Adrenal gland (tissue), 12 donors: ENCODE measurements around the gene CMC1. TPM values are rescaled to one million over a fixed set of nuclear protein-coding genes. Genes with fewer than 3 reads are reported as not detected.

ENCODE experiments used
- DNase-seq, 7 donors: peaks; one replicate each; pipeline ENCODE4 v3.0.0-alpha.2; 2019 to 2020
- H3K27ac ChIP-seq, 5 donors: fragments of 200-600 bp; sonication (generic) in 4 of 5; 1 replicate in 3 of 5; 2 replicates in 2 of 5; pipeline versions ENCODE4 v1.5.1 to v1.8.0; 2016 to 2020; ENCODE audit warnings: mild to moderate bottlenecking in 1 of 5
- H3K27me3 ChIP-seq: fragments of 200-600 bp; 2 replicates; pipeline ENCODE4 v1.8.0; 2021
- H3K36me3 ChIP-seq, 2 donors: fragments of 200-600 bp; replicated peaks in 1 of 2; 1 replicate in 1 of 2; 2 replicates in 1 of 2; pipeline versions ENCODE4 v1.5.1 to v1.8.0; 2018 to 2022
- H3K4me1 ChIP-seq, 2 donors: fragments of 200-600 bp; replicated peaks in 1 of 2; 1 replicate in 1 of 2; 2 replicates in 1 of 2; pipeline versions ENCODE4 v1.5.1 to v1.8.0; 2018 to 2021
- H3K4me3 ChIP-seq, 4 donors: fragments of 200-600 bp; sonication (generic) in 3 of 4; one replicate each; pipeline ENCODE4 v1.5.1; 2016 to 2018
- H3K9me3 ChIP-seq, 3 donors: fragments of 200-600 bp; sonication (generic) in 1 of 3; replicated peaks in 1 of 3; 1 replicate in 2 of 3; 2 replicates in 1 of 3; pipeline versions ENCODE4 v1.5.1 to v1.8.0; 2016 to 2021
- POLR2A ChIP-seq, 2 donors: fragments of 450-650 bp; IDR thresholded peaks; one replicate each; pipeline ENCODE4 v1.6.1; 2017; ENCODE audit warnings: antibody characterized with exemption in 2 of 2, mild to moderate bottlenecking in 2 of 2, moderate library complexity in 1 of 2
- WGBS, 4 donors: extraction: QIAGEN DNeasy Blood & Tissue Kit in 2 of 4; methylation state at CpG; one replicate each; pipeline versions ENCODE4 v1.1.5 to v1.1.7; 2013 to 2017; 5-methylcytosine and 5-hydroxymethylcytosine counted together
- intact Hi-C, 2 donors: fragments of 100-400 bp; cut with DNase I; formaldehyde crosslinking; loops; one replicate each; pipeline versions ENCODE4 v1.14.1 to v1.15.0; 2022 to 2023
- polyA plus RNA-seq, 3 donors: library from polyadenylated mRNA; stranded (reverse); fragments of 200-250 nt in 2 of 3; fragments of 350-450 nt in 1 of 3; fragmentation: Illumina TruSeq in 1 of 3; extraction: RNeasy Lipid Tissue Mini Kit (QIAGEN cat#74804) in 1 of 3; gene quantifications; one replicate each; pipeline ENCODE4 v1.2.3, GENCODE V29; 2013 to 2014
- total RNA-seq, 9 donors: library from RNA; depleted of rRNA in 4 of 9; stranded (reverse); fragments of >200 nt in 4 of 9; fragments of 120-200 nt in 1 of 9; fragmentation: NEBNext Ultra II Directional in 1 of 9; extraction: Animal tissue kit (Norgen Biotek cat#: 25700) in 1 of 9; gene quantifications; one replicate each; pipeline versions ENCODE4 v1.1.0 to v1.2.4, GENCODE V29; 2013 to 2023
- TF ChIP-seq, protein P1 (sequence below), 6 experiments: fragments of 450-650 bp in 4 of 6; fragments of 200-600 bp in 2 of 6; sonication (generic) in 1 of 6; IDR thresholded peaks; 1 replicate in 5 of 6; 2 replicates in 1 of 6; pipeline versions ENCODE4 v1.5.1 to v1.8.0; 2016 to 2021; ENCODE audit warnings: antibody characterized with exemption in 6 of 6, mild to moderate bottlenecking in 2 of 6, moderate library complexity in 1 of 6
- donor health status: healthy with polysubstance abuse.
- donor health status: Bipolar disorder and iron deficiency.
- donor health status: DM: yes; HTN: yes; CAD: no.
- donor health status: DM: no; HTN: no; CAD: no.
- donor health status: DM: no; HTN: no; CAD: no.
- donor health status: DM: yes; HTN: yes; CAD: no.

The CMC1 gene
- total and polyA plus RNA-seq, 12 donors = 6.7 to 32.8 (median 19.9) TPM

DNA sequence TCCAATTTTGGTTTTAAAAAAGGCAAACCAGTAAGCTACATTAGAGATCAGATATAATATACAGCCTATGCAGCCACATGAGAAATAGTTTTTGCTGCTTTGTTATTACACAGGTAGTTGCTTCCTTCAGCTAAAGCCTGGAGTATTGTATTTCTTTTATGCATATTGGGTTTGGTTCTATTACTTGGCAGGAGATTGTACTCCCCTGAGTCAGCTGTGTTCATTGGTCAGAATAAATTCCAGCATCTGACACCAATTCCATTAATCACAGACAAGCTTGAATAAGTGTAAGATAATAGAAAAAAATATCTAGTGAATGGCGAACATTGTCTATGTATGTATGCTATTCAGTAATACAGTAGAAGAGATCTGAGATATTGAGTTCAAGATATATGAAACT is 81.0 kb downstream of the CMC1 start:
- peaks cover 0 to 4% (median 0%) of the 10 kb centered on the region in 3 donors for H3K9me3 ChIP-seq
- H3K36me3 ChIP-seq = peaks cover 0 to 17% of the 10 kb centered on the region in 2 donors
- WGBS, 4 donors = 67 to 86% (median 84%) methylated on average over 1 of the region's 1 CpG
- no peak overlapping the region for H3K4me3 ChIP-seq
- H3K4me1 ChIP-seq = peaks cover 0 to 7% of the 10 kb centered on the region in 2 donors
- intact Hi-C loops = no loop called here
- no peak overlapping the region for H3K27ac ChIP-seq
- TF ChIP-seq POLR2A (IDR thresholded peaks at IDR 0.05) = no peak
- TF ChIP-seq, protein P1, sequence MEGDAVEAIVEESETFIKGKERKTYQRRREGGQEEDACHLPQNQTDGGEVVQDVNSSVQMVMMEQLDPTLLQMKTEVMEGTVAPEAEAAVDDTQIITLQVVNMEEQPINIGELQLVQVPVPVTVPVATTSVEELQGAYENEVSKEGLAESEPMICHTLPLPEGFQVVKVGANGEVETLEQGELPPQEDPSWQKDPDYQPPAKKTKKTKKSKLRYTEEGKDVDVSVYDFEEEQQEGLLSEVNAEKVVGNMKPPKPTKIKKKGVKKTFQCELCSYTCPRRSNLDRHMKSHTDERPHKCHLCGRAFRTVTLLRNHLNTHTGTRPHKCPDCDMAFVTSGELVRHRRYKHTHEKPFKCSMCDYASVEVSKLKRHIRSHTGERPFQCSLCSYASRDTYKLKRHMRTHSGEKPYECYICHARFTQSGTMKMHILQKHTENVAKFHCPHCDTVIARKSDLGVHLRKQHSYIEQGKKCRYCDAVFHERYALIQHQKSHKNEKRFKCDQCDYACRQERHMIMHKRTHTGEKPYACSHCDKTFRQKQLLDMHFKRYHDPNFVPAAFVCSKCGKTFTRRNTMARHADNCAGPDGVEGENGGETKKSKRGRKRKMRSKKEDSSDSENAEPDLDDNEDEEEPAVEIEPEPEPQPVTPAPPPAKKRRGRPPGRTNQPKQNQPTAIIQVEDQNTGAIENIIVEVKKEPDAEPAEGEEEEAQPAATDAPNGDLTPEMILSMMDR (IDR thresholded peaks at IDR 0.05) = no peak
- no peaks in the 10 kb centered on the region for H3K27me3 ChIP-seq
- DNase-seq = no peak

DNA sequence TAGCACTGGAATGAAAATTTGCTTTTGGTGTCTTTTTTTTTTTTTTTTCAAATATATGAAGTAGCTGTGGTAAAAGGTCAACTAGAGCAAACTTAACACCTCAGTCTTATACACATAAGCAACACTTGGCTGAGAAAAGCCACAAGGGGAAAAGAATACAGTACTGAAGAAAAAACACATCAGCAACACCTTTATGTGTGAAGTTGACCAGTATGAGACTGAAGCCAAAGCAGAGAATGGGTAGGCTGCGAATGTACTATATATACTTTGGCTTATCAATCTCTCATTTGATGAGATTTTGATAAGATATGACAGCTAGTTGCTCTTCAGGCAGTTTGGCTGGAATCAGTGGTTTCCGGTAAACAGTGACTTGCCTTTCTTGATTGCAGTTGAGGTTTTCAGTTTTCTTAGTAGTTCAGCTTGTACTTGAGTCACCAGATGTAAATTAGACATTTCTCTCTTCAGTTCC is 85.1 kb downstream of the CMC1 start:
- WGBS, 4 donors = 56 to 71% (median 61%) methylated on average over 2 of the region's 2 CpGs
- TF ChIP-seq, protein P1 (IDR thresholded peaks at IDR 0.05) = no peak
- TF ChIP-seq POLR2A (IDR thresholded peaks at IDR 0.05) = no peak
- intact Hi-C loops = loop anchor here in 1 of 2 donors (5.0 kb wide), 1 partner anchor 614 kb away; no protein-coding TSS in a partner anchor
- Histone ChIP-seq H3K36me3 (peaks cover 0 to 17% of the 10 kb centered on the region in 2 donors), H3K9me3 (peaks cover 0 to 4% (median 0%) of the 10 kb centered on the region in 3 donors), H3K27ac (no peak overlapping the region), H3K27me3 (no peaks in the 10 kb centered on the region), H3K4me1 (peaks cover 0 to 7% of the 10 kb centered on the region in 2 donors), H3K4me3 (no peak overlapping the region)
- DNase-seq = no peak

DNA sequence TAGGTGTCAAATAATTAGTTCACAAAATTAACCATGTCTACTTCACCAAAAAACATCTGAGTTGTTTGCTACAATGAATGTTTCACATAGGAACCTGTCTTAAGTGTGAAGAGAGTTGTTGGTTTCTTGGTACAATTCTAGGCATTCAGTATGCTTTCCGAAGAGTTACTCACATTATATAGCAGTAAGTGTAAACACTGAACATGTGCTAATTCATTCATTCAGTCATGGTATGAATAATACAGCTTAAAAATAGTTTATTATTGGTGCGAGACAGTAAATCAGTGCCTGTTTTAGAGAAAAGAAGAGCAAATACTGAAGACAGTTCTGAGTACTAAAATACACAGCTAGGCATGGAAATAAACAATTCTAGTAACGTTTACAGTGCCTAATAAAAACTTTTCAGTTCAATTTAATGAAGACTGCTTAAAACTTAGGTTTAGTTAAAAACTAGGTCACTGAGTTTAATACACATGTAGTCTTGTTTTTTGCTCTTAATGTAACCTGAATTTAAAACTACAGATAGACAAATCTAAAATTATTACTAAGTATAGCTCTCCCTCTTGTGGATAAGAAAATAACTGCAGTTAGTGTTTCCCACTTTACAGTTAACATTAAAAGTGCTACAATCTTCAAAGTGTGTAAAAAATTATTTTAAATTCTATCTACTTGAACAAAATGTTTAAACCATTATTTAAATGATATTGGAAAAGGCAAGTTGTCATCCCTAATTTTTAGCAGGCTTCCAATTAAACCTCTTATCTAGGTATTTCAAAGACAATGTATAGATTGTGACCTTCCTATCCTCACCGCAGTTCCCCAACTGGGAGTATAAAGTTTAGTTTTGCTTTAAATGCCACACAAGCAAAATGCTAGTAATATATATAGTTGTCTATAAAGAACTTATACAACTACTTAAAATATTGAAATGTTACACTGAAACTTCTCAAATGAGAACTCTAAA is 87.1 kb downstream of the CMC1 start:
- intact Hi-C loops = loop anchor here in 1 of 2 donors (5.0 kb wide), 1 partner anchor 616 kb away; no protein-coding TSS in a partner anchor
- H3K4me3 ChIP-seq = no peak overlapping the region
- peaks cover 0 to 19% of the 10 kb centered on the region in 2 donors for H3K36me3 ChIP-seq
- H3K4me1 ChIP-seq = no peaks in the 10 kb centered on the region
- H3K9me3 ChIP-seq = peaks cover 0 to 4% (median 0%) of the 10 kb centered on the region in 3 donors
- no peaks in the 10 kb centered on the region for H3K27me3 ChIP-seq
- DNase-seq = no peak
- 79 to 88% (median 81%) methylated on average over 4 of the region's 4 CpGs for WGBS, 4 donors
- no peak overlapping the region for H3K27ac ChIP-seq
- TF ChIP-seq POLR2A (IDR thresholded peaks at IDR 0.05) = no peak
- TF ChIP-seq, protein P1 (IDR thresholded peaks at IDR 0.05) = peak; percentile 50 to 83 (median 75)

DNA sequence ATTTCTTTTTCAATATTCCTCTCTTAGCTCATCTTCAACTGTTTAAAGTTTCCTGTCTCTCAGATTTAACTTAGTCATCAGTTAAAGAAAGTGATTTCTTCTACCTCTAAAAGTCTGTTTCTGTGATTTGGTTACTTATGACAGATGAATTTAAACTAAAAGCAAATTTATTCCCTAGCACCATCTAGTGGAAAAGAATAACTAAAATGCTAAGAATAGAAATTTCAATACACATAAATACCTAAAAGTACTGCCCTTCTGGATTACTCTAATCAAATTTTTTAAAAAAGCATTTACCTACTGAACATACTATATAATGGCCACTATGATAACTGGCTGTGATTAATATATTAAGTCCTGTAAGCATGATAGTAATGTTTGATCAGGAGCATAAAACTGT is 93.1 kb downstream of the CMC1 start:
- DNase-seq = no peak
- Histone ChIP-seq H3K4me1 (no peaks in the 10 kb centered on the region), H3K4me3 (no peak overlapping the region), H3K27me3 (no peaks in the 10 kb centered on the region), H3K9me3 (no peaks in the 10 kb centered on the region), H3K36me3 (peaks cover 0 to 33% of the 10 kb centered on the region in 2 donors), H3K27ac (no peak overlapping the region)
- intact Hi-C loops = loop anchor here in 1 of 2 donors (5.0 kb wide), 1 partner anchor 622 kb away; no protein-coding TSS in a partner anchor
- TF ChIP-seq POLR2A (IDR thresholded peaks at IDR 0.05) = no peak
- TF ChIP-seq, protein P1 (IDR thresholded peaks at IDR 0.05) = peak in 1 of 6 experiments; percentile 25
